HG03108 (cell line): Measurements from ENCODE around the gene IFI27L1.

Experiments used
- ATAC-seq: cut with Tn5 transposase; IDR thresholded peaks from one replicate; pipeline ENCODE4 v1.9.1; 2021; ENCODE audit warnings: moderate library complexity; ENCODE audit not compliant: unreplicated experiment

IFI27L1 gene

GRCh38 chr14:94077823-94078222 lies 3.3 kb upstream of the IFI27L1 start:
- ATAC-seq = no peak

DNA sequence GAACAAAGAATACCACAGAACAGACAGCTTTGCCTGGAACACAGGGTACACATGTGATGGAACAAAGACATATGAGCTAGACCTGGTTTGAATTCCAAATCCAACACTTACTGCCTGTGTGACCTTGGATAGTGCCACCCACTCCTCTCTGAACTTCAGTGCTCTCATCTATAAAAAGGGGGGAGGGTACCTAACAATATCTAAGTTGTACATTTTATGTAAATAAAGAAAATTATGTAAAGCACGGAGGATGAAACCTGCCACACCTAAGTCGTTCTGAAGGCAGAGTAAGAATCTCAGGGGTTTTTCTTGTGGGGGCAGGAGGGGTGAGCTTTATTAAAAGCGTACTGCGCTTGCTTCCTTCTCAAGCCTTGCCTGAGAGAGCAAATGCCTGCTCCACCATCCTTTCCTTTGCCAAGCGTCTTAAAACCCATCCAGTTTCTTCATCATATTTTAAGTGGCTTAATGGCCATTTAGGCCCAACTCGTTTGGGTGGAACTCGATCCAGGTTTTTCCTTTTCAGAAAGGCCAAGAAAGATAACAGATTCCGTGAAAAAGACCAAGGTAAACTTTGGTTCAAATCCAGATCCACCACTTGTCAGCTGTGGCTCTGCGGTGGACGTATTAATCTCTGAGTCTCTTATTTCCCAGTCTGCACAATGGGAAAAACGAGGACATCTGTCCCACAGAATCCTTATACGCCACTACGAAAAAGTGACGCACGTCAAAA lies 1.1 kb upstream of the IFI27L1 start:
- no peak for ATAC-seq

- peak; percentile 16 for ATAC-seq
Measured at GRCh38 chr14:94081386-94081820, 293 bp downstream of the IFI27L1 start.

GRCh38 chr14:94087891-94088290 lies 6.8 kb downstream of the IFI27L1 start:
- no peak for ATAC-seq

DNA sequence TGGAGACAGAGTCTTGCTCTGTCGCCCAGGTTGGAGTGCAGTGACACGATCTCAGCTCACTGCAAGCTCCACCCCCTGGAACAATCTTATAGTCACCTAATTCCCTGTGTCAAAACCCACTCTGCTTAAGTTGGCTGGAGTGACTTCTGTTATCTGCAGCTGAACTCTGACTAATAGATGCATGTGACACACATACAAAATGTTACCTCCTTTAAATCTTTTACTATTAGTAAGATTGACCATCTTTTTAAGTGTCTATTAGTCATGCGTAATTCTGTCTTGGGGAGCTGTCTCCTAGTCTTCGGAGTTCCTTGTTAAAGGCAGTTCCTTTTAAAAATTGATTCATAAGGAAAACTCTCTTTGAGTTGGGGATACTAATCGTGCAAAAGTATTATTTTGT lies 7.4 kb downstream of the IFI27L1 start:
- no peak for ATAC-seq

- ATAC-seq = no peak
Measured at GRCh38 chr14:94089479-94089878, 8.4 kb downstream of the IFI27L1 start.

DNA sequence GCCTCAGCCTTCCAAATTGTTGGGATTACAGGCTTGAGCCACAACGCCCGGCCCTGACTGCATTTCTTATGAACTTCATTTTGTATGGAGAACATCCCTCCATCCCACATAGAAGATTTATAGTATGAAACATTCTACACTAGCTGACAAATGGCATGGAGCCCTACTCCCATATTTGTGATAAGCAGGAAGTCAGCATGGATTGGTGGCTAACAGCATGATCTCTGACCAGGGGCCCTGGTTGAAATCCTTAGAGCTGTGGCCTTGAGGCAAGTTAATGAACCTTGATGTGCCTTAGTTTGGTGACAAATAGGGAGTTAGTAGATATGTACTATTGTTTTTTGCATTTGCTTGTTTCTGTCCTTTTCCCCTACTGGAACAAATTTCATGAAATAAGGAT lies 12.3 kb downstream of the IFI27L1 start:
- ATAC-seq = no peak

- ATAC-seq = no peak
Measured at GRCh38 chr14:94097091-94097490, 16.0 kb downstream of the IFI27L1 start.

DNA sequence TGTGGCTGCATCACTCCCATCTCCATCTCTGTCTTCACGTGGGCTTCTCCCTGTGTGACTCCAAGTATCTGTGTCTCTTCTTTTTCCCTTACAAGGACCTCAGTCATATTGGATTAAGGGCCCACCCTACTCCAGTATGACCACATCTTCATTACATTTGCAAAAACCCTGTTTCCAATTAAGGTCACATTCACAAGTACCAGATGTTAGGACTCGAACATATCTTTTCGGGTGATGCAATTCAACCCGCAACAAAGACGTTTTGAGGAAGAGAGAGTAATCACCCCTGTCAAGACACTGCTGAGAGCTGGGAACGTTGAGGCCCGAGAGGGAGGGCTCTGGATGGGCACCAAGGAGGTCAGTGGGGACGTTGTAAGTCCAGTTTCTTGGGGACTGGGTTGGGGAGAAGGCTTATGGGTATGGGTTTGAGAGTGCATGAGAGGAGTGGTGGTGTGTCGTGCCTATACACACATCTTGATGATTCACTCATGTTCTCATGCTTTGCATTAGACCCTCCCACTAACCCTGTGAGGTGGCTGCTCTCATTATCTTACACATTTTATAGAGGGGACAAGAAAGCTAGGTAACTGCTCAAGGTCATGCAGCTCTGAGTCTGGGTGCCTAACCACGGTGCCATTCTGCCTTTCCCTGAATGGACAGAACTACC lies 17.3 kb downstream of the IFI27L1 start:
- ATAC-seq = no peak

GRCh38 chr14:94099006-94099405 lies 17.9 kb downstream of the IFI27L1 start:
- ATAC-seq = no peak

DNA sequence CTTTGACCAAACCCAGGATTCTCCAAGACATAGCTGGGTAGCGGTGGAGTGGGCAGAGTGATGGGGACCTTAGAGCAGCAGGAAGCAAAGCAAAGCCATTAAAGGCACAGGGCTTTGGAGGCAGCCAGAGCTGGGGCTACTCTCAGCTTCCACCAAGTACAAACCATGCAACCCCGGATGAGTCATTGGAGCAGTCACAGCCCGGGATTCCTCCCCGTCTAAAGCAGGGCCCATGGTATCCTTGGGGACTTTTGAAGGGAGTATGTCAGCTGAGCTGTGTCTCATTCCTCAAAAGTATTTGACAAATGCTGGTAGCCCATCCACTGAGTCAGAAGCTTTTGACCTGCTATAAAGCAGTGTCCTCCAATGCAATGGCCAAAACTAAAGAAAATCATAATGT lies 19.7 kb downstream of the IFI27L1 start:
- no peak for ATAC-seq

GRCh38 chr14:94101748-94102147 lies 20.6 kb downstream of the IFI27L1 start:
- ATAC-seq = no peak

DNA sequence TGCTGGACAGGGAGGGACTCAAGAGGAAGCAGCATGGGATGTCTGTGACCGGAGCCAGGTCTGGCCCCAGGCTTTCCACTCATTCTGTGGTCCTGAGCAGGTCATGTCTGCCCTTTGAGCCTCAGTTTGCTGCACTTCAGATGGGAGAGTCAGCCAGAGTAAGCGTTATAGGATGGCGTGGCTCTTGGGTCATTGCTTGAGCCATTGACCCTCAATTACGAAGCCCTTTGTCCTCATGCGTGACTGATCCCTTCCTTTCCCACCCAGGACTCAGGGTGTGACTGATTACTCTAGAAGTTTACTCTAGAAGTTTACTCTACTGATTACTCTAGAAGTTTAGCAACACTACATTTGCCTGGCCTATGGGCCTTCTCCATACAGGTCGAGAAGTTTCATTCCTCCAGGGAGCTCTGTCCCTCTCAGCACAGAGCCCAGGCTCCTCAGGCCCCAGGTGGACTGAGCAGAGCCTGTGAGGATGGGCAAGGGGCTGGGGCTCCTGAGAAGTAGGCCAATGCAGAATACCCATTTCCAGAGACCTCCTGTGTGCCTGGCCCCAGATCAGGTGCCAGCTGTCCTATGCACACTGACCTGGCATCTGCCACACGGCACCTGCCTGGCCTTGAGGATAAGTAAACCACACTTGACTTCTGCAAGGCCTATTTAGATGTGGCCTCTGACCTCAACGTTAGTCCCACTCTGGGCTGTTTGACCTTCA lies 21.8 kb downstream of the IFI27L1 start:
- ATAC-seq = no peak

- ATAC-seq = no peak
Measured at GRCh38 chr14:94103554-94104150, 22.5 kb downstream of the IFI27L1 start.

- no peak for ATAC-seq
Measured at GRCh38 chr14:94104731-94105130, 23.6 kb downstream of the IFI27L1 start.

- no peak for ATAC-seq
Measured at GRCh38 chr14:94109915-94110250, 28.8 kb downstream of the IFI27L1 start.

DNA sequence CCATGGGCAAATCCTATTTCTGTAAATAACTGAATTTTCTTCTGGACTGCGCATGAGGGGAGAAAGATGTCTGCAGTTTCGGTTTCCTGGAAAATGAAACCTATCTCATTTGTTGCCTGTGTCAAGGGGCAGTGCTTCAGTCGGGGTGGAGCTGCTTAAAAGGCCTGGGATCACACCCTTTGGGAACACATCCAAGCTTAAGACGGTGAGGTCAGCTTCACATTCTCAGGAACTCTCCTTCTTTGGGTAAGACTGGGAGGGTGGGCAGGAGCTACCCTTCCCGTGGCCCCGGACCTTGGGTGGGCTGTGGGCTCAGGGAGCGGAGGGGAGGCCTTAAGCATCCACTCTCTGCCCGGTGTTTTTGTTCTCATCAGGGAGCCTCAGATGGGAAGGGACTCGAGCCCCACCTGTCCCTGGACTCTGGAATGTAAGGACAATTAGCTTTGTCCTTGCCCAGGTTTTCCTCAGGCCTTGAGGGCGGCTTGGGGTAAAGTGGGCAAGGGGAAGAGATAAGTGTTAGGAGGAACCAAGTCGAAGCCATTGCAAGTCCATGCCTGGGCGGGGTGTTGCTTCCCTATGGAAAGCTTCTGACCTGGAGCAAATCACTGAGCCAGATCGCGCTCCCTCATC lies 29.6 kb downstream of the IFI27L1 start, which contains the start of gene IFI27:
Gene IFI27 (plus strand): TSS at position 185 of the 630 bp plus-strand sequence.
- no peak for ATAC-seq

- ATAC-seq = no peak
Measured at GRCh38 chr14:94111276-94112095, 30.4 kb downstream of the IFI27L1 start.

DNA sequence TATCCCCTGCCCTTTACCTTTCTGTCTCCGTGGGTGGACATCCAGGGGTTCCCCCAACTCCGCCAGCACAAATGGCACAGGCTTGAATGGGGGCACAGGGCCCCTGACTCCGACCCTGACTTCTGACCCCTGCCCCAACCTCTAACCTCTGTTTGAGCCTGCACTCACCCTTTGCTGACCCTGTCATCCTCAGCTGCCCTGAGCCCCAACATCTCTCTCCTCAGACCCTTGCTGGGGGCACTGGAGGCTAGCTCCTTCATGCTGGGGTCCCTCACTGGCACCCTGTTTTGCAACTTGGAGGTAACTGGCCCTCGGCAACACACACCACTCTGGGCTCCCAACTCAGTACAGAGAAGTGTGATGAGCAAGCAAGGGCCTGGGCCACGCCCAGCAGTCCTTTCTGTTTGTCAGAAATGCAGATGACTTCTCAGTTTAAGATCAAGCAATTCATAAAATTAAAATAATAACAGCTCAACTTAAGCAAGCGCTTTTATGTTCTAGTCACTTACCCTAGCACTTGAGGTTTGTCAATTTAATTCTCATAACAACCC lies 31.5 kb downstream of the IFI27L1 start:
- ATAC-seq = no peak

GRCh38 chr14:94113073-94113472 lies 32.0 kb downstream of the IFI27L1 start:
- ATAC-seq = no peak
